HTR-8/SVneo (cell line): Measurements from ENCODE around the gene STPG2.
A peak's percentile ranks its signal among the peaks of the same experiment; 100 is the strongest.
"Not testable (repeated sequence)": the region's sequence is repeated elsewhere in the genome, so short reads cannot be mapped to it uniquely, and the experiment has no call there.

ENCODE experiments used
- DNase-seq: peaks from one replicate; pipeline ENCODE4 v3.0.0; 2011; ENCODE audit warnings: low spot score, mixed read lengths; ENCODE audit not compliant: insufficient read length
- FAIRE-seq: peaks from 2 replicates; lab custom pipeline; 2011; peaks lifted over from hg19 to GRCh38; lab: Jason Lieb, UNC

Gene STPG2

DNA sequence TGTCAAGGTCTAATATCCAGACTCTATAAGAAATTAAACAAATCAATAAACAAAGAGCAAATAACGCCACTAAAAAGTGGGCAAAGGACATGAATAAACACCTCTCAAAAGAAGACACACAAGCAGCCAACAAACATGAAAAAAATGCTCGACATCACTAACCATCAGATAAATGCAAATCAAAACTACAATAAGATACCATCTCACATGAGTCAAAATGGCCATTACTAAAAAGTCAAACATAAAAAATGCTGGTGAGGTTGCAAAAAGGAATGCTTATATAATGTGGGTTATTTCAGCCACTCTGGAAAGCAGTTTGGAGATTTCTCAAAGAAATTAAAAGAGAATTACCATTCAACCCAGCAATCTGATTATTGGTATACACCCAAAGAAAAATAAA, 481.1 kb downstream of the STPG2 start:
- no peak for DNase-seq
- no peak for FAIRE-seq

DNA sequence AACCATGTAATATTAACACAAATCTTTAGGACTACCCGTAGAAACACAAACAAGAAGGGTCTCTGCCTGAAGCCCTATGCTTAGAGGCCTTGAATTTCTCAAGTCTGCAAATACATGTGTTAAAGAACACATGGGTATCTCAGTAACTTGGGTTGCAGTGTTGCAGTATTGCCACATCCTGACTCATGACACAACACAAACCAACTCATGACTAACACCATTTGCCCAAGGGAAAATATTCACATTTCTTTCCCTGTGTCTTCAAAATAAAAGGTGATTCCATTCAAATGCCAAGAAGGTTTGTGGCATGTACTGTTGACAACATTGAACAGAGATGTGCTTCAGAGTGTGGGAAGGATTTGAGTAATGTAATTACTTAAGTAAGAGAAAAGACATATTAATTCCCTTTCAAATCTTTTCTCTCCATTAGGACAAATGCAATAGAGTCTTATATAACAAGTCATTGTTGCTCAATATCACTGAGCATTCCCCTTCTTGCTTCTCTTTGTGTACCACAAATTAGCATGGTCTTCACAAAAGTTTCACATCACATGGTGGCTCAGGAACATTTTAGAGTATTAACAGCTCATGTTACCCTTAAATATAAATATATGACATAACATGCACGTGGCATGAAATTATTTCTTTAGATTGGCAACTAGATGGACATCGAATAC, 487.1 kb downstream of the STPG2 start:
- FAIRE-seq (no peak), DNase-seq (peak; percentile 0)

GRCh38 chr4:97653701-97654100, 489.6 kb downstream of the STPG2 start:
- DNase-seq = no peak
- FAIRE-seq = no peak

DNA sequence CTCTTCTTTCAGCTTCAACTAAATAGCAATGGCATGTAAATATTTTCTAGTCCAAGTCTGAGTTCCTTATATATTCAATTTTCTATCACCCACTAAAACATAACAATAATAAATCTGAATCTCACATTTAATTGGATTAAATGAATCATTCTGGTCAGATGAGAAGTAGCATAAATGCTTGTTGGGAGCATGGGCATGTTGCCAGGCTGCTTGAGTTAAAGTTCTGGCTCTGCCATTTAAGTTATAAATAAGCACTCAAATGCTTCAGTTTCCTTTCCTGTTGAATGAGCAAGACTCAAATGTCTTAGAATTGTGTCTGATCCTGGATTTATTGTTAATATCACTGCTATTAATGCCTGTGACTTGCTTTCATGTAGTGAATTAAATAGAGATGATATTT, 496.3 kb downstream of the STPG2 start:
- DNase-seq (no peak), FAIRE-seq (no peak)

- FAIRE-seq = no peak
- DNase-seq = no peak
These were observed 498.0 kb downstream of the STPG2 start for GRCh38 chr4:97645071-97645821.

- no peak for DNase-seq
- no peak for FAIRE-seq
These were observed 500.1 kb downstream of the STPG2 start for GRCh38 chr4:97643179-97643578.

DNA sequence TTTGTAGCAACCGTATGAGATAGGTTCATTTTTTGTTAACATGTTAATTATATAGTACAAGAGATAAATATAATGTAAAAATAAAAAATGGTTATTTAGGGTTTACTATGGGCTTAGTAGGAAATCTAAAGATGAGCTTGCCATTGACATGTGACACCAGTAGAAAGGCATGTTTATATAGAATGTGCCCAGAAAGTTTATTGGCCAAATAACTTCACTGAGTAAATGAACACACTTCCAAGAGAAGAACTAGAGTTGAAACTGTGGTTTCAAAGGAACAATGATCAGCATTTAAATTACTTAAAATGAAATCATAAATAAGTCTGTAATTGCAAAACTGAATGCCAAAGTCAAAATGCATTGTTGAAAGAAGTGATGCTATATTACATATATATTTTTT, 503.3 kb downstream of the STPG2 start:
- DNase-seq (no peak), FAIRE-seq (no peak)

DNA sequence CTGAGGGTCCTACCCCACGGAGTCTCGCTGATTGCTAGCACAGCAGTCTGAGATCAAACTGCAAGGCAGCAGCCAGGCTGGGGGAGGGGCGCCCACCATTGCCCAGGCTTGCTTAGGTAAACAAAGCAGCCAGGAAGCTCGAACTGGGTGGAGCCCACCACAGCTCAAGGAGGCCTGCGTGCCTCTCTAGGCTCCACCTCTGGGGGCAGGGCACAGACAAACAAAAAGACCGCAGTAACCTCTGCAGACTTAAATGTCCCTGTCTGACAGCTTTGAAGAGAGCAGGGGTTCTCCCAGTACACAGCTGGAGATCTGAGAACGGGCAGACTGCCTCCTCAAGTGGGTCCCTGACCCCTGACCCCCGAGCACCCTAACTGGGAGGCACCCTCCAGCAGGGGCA, 509.4 kb downstream of the STPG2 start:
- not testable (repeated sequence) for FAIRE-seq, DNase-seq

GRCh38 chr4:97627750-97628149, 515.5 kb downstream of the STPG2 start:
- FAIRE-seq (no peak), DNase-seq (no peak)

GRCh38 chr4:97624204-97624603, 519.1 kb downstream of the STPG2 start:
- FAIRE-seq (no peak), DNase-seq (no peak)

GRCh38 chr4:97605932-97606331, 537.3 kb downstream of the STPG2 start:
- DNase-seq (no peak), FAIRE-seq (no peak)

- FAIRE-seq = no peak
- DNase-seq = no peak
These were observed 550.0 kb downstream of the STPG2 start for GRCh38 chr4:97593248-97593647.

DNA sequence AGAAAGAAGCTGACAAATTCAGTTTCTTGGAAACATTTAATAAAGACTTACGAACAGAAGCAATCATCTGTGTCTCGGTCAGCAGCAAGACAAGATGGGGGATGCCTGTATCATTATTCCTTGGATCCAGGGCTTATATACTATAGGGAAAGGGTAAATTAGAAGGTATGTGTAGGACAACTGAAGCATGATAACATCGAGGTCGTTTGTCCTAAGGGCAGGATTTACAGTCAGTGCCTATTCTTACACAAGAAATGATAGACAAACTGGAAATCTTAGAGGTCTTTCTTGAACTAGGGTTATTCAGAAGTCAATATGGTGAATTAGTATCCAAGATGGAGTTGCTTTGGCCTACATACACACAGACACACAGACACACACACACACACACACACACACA, 553.0 kb downstream of the STPG2 start:
- FAIRE-seq (no peak), DNase-seq (no peak)

DNA sequence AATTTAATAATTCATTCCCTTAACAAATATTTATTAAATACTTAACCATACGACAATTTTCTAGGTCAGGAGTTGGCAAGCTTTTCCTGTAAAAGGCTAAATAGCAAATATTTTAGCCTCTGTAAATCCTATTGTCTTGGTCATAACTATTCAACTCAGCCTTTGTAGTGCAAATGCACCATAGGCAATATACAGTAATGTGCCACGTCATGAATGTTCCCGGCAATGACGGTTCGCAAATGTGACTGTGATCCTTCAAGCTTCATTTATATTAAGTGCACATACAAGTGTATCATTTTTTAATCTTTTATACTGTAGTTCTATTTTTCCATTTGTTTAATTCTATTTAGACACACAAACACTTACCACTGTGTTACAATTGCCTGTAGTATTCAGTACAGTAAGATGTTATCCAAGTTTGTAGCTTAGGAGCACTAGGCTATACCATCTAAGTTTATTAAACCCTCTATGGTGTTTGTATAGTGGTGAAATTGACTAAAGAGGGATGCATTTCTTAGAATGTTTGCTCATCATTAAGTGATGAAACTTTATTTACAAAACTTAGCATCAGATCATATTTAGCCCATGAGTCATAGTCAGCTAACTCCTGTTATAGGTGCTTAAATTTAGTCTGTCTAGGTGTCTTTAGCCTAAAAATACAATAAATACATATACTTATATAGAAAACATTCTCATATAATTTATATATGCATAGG, 553.6 kb downstream of the STPG2 start:
- DNase-seq (no peak), FAIRE-seq (no peak)

DNA sequence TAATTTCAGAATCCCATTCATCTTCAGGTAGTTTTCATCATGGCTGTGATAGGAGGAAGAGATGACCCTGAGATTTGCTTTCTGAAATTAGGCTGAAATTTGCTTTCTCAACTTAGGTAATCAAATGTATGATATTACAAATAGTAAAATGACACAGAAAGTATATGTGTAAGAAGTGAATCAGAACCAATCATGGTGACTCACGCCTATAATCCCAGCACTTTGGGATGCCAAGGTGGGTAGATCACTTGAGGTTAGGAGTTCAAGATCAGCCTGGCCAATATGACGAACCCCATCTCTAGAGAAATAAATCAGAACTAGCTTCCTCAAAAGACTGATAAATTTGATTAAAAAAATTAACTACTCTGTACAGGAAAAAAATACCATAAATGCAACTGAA, 555.4 kb downstream of the STPG2 start:
- DNase-seq (no peak), FAIRE-seq (no peak)

- FAIRE-seq (no peak), DNase-seq (no peak)
These were observed 558.0 kb downstream of the STPG2 start for GRCh38 chr4:97585274-97585673.

GRCh38 chr4:97582890-97583289, 560.4 kb downstream of the STPG2 start:
- DNase-seq (no peak), FAIRE-seq (no peak)

GRCh38 chr4:97577004-97577403, 566.3 kb downstream of the STPG2 start:
- no peak for FAIRE-seq
- no peak for DNase-seq

DNA sequence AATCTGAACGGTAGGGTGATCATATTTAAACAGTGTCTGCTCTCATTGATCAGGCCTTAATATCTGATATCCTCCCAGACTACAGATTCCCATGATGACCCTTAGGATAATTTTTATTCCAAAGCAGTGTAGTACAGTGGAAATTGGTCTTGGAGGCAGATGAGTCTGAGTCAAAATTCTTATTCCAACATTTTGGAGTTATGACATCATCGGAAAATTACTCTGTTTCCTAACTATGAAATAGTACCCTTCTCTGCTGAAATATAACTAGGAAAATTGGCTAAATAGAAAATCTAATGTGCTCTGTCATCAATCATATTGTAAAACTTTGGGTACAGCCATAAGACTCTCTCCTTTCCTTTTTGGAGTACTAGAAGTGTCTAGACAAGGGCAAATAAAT, 583.3 kb downstream of the STPG2 start:
- DNase-seq (no peak), FAIRE-seq (no peak)

GRCh38 chr4:97558204-97558778, 585.0 kb downstream of the STPG2 start:
- DNase-seq = no peak
- FAIRE-seq = no peak

GRCh38 chr4:97550637-97551036, 592.6 kb downstream of the STPG2 start:
- DNase-seq, FAIRE-seq: not testable (repeated sequence)
